GM18867 (cell line): Measurements from ENCODE around the gene CCDC88B.

Experiments
- ATAC-seq: cut with Tn5 transposase; IDR thresholded peaks from one replicate; pipeline ENCODE4 v1.9.1; 2021; ENCODE audit warnings: mild to moderate bottlenecking, moderate library complexity; ENCODE audit not compliant: unreplicated experiment

CCDC88B gene

DNA sequence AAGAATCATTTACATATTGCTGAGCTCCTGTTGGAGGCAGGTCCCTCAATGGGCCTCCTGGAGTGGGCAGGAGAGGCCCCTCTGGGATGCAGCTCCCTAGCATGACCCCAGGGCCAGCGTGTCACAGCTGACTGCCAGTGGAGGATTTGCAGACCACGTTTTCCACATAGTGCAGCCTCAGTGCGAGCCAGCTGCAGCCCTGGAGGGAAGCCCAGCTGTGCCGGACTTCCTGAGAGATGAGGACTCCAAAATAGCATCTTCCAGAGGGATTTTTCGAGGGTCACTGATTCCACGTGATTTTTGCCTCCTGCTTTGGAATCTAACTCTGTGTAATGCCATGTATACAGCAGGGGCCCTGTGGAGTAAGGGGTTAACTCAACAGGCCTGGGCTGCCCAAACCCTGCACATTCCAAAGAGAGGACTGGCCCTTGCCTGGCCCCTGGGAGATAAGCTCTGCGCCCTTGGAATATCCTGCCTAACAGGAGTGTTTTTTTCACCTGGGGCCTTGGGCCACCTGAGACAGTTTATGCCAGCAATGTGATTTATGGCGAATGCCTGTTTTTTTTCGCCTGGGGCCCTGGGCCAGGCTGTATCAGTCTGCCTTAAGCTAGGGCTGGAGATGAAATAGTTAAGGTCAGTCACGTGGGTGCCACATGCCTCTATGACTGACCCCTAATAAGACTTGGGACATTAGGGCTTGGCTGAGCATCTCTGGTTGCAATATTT, 66.4 kb downstream of the CCDC88B start:
- no peak for ATAC-seq
